GM21786 (cell line): ENCODE results near the gene SLC4A2.

Experiments used
- ATAC-seq: cut with Tn5 transposase; IDR thresholded peaks from one replicate; pipeline ENCODE4 v1.9.1; 2021; ENCODE audit not compliant: unreplicated experiment

SLC4A2 gene

GRCh38 chr7:151079199-151079910 is 20.0 kb downstream of the SLC4A2 start:
- ATAC-seq, result no peak

- ATAC-seq, result peak; percentile 0
Observed at GRCh38 chr7:151080067-151080521, 20.7 kb downstream of the SLC4A2 start.

DNA sequence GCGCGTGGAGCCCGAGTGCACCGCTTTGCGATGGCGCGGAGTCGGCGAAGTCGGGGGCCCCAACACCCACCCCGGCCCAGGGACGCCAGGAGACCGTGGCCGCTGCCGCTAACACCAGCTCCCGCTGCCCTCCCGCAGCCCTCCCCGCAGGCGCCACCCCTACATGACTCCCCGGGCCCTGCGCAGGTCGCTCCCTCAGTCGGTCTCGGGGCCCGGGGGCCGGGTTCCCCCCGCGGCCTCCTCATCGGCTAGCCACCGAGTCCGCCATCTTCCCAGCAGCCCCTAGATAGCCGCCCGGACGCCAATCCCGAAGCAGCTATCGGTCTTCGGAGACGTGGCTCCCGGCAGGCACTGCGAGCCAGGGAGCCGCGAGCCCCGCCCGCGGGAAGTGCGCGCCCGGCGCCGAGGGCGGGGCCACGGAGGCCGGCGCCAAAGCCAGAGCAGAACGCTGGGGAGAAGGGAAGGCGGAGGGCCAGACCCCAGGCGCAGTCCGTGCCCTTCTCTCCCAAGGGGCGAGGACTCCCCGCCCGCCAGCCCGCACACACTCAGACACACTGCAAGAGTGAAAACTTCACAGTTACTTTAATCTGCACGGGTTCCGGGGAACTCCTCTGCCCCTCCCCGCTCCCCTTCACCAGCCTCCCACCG is 21.3 kb downstream of the SLC4A2 start, which contains the start of gene FASTK:
TSS of gene FASTK (minus strand) at position 288 of the 648 bp plus-strand sequence. CDS start at position 245, 43 bp downstream.
- ATAC-seq, result peak; percentile 79

- ATAC-seq, result no peak
Observed at GRCh38 chr7:151081170-151082101, 22.0 kb downstream of the SLC4A2 start.

DNA sequence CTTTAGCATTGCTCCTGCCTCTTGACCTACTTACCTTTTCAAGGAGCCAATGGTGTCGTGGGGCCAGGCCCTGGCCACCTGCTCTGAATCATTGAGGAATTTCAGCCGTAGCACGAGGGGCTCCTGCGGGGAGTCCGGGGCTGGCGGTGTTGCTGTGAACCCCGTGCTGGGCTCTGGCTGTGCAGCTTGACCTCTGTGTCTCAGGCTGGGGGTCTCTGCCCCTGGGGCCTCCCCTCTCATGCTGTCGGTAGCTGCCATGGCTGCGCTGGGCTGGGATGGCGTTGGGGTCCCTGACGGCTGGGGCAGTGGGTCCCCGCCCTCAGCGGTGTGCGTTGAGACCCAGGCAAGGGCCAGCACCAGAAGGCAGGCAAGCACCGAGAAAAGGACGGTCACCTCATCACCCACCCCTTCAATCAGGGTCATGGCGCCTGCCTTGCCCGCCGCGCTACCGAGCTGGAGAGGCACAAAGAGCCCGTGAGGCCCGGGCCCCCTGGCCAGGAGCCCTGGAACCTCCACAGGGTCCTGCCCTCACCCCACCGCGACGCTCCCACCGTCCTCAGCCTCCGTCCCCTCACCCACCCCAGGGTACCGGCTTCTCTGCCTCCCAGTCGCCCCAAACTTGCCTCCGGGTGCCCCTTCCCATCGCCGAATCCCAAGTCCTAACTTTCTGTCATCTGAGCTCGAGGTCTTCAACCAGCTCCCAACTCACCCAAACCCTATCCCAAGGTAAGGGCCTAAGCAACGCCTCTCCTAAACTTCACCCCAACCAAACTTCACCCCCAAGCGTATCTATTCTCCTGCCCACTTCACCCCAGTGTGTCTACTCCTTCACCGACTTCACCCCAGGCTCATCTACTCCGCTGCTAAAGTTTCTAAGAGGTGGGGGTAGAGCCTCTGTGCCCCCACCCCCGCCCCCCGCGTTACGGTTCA is 23.0 kb downstream of the SLC4A2 start:
- ATAC-seq, result no peak

- peak; percentile 39 for ATAC-seq
Observed at GRCh38 chr7:151083071-151083823, 23.9 kb downstream of the SLC4A2 start, which contains the start of gene TMUB1. Gene TMUB1 (minus strand): TSS chr7:151083493. CDS start chr7:151082563, 930 bp downstream.

GRCh38 chr7:151083824-151084160 is 24.4 kb downstream of the SLC4A2 start:
- ATAC-seq, result no peak

DNA sequence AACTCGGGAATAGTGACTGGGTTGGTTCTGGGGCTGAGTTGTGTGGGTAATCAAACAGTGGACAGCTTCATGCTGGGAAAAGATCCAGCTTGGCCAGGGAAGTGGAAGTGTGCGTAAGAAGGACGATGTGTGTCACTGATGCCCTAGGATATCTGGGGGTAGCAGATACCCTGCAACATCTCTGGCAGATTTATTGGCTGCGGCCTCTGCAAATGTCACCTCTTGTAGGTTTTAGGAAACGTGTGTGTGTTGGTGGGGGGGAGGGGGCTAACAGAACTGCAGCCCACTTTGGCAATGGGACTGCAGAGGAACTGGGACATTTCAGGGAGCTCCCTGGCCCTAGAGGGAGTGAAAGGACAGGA is 25.9 kb downstream of the SLC4A2 start:
- no peak for ATAC-seq

GRCh38 chr7:151085691-151086620 is 26.6 kb downstream of the SLC4A2 start, which contains the start of gene AGAP3:
Gene AGAP3 (plus strand): TSS chr7:151086475. CDS start chr7:151086742, 267 bp downstream.
- peak; percentile 42 for ATAC-seq

GRCh38 chr7:151086802-151087244 is 27.4 kb downstream of the SLC4A2 start:
- no peak for ATAC-seq

GRCh38 chr7:151087245-151088018 is 28.0 kb downstream of the SLC4A2 start:
- ATAC-seq, result peak; percentile 38

DNA sequence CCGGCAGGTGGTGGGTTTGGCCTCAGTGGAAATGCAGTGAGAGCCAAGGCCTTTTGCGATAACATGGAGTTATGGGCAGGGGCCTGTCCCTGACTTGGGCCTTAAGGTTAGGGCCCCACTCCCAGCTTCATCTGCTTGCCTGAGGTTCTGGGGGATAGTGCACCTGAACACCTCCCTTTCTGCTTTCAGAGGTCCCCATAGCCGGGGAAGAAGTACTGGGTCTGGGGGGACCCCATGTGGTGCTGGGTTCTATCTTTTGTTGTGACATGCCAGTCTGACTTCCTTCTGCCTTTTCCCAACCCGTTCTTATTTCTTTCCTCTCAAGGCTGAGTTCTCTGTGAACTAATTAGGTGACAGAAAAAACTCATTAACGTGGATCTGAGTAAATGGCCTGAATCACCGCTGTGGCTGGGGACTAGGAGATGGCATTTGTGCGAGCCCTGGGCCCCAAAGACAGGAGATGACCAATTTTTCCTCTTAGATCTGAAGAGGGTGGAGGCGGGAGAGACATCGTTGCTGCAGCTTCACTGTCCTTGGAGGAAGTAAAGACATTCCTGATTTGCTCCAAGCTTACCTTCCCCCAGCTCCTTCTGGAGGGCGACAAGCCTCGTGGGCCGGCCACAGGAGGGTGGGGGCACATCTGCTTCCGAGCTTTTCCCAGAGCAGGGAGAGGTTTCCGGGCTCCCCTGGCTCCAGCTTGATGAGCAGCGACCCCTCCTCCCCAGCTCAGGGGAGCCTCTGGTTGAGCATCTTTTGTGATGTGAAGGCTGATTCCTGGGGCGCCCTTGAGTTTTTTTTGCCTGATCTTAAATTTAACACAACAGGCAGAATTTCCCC is 28.8 kb downstream of the SLC4A2 start:
- ATAC-seq, result no peak

DNA sequence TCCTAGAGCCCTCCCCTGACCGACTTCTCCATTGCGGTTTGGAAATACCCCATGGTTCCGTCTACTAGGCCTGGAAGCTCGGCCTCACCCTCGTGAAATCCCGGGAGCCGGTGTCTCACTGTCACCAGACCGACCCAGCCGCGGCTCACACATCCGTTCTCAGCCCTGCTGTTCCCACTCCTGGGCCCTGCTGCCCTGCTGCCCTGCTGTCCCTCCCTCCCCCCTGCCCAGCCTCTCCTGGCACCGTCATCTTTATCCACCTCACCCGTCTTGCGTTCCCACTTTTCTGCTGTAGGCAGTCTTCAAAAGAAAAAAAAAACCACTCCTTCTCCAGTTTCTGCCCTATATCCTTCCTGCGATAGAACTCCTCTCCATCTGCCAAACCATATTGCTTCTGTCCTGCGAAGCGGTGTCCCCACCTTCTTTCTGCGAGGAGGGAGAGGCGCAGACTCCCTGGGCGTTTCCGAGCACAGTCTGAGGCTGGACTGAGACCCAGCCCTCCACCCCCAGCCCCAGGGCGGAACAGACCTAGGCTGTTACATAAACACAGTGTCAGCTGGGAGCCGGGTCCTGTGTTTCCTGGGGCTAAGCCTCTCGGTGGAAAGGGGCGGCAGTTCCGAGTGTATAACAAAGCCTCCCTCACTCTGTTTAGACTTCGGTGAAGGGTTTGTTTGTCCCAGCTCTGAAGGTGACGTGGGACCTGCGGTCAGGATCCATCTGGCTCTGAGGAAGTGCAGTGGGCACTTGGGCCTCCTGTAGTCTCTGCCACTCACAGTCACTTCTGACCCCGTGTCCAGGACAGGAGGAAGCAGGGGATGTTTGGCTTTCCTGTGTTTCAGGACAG is 29.7 kb downstream of the SLC4A2 start:
- ATAC-seq, result no peak

DNA sequence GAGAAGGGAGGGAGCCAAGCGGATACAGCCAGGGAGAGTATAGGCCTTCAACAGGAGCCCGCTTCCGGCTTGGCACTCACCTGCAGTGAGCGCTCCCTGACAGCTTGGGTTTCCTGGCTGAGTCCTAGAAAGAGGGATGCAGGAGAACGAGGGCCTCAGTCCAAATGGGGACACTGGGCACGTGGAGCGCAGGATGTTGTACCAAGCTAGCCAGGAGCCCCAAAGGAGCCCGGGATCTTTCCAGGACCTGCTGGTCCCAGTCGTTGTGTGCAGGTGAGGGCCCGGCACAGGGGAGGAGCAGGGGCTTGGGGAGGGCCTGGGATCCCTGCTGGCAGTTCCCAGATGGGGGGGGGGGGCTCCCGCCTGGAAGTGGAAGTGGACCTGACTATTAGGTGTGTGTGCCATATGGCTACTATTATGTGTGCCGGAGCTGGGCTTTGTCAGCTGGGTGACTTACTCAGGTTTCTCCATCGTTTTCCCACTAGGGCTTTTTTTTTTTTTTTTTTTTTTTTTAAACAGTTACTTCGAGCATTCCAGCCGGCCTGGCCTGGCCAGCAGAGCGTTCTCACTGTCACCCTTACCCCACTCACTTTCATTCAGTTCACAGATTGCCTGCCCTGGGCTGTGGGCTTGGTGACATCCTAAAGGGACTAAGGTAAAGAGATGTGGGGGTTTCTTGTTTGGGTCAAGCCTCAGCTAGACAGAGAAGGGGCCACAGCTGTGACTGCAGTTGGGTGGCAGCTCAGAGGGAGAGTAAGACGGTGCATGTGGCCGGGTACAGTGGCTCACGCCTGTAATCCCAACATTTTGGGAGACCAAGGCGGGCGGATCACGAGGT is 30.7 kb downstream of the SLC4A2 start:
- ATAC-seq, result no peak

- no peak for ATAC-seq
Observed at GRCh38 chr7:151091003-151091402, 31.6 kb downstream of the SLC4A2 start.
